ENCODE results near the gene RNASE11. TPM values are rescaled to one million over a fixed set of nuclear protein-coding genes. Genes with fewer than 3 reads are reported as not detected.

RNASE11 gene
- total and polyA plus RNA-seq, 2 of the 4 experiments (the other 2 are of a cell fraction): not detected

DNA sequence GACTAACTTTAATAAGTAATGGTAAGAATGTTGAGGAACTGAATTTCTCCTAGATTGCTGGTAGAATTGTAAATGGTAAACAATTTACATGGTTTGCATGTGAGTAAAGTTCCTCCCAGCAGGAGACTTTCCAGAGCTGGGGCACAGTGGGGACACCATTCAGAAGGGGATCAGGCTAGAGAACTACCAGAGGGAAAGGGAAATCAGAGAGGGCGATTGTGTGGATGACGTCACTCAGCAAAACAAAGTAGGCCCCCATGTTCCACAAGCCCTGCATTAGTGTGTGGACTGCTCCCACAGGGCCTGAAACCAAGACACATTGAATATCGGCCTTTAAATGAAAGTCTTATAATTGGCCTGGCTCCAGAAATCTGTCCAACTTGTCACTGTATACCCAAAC lies 9.5 kb downstream of the RNASE11 start:
- Histone ChIP-seq H3K56ac (ENCODE audit: extremely low read depth, insufficient read depth, low read length) (no peak overlapping the region), H4K20me1 (ENCODE audit: insufficient read depth, low read length) (no peaks in the 10 kb centered on the region), H3K9ac (ENCODE audit: low read depth, low read length) (no peak overlapping the region), H3K36me3 (ENCODE audit: control insufficient read depth, insufficient read depth, low read length) (no peaks in the 10 kb centered on the region), H2AK9ac (replicated peaks; ENCODE audit: low read depth, low read length, poor library complexity) (no peak overlapping the region), H4K8ac (ENCODE audit: low read depth in 2 of 2, low read length in 2 of 2) (no peak overlapping the region), H2BK15ac (ENCODE audit: low read depth, low read length) (no peak overlapping the region), H2BK20ac (ENCODE audit: low read depth, low read length) (no peak overlapping the region), H2BK120ac (ENCODE audit: low read depth, low read length) (no peak overlapping the region), H3K23ac (ENCODE audit: low read depth, low read length) (no peak overlapping the region), H3K27ac (ENCODE audit: insufficient read depth, low read length) (no peak overlapping the region), H4K91ac (ENCODE audit: insufficient read depth, low read depth, low read length) (no peak overlapping the region), H3K9me1 (ENCODE audit: insufficient read depth, low read length) (no peaks in the 10 kb centered on the region), H3K18ac (ENCODE audit: low read depth, low read length) (no peak overlapping the region), H3K4me1 (ENCODE audit: control insufficient read depth, insufficient read depth, low read length) (no peaks in the 10 kb centered on the region), H2AFZ (replicated peaks; ENCODE audit: low read length, poor library complexity) (no peak overlapping the region), H3K79me1 (ENCODE audit: low read depth in 1 of 2, low read length in 2 of 2) (no peaks in the 10 kb centered on the region), H3K4me3 (ENCODE audit: insufficient read depth, low read depth, low read length) (no peak overlapping the region), H2AK5ac (ENCODE audit: low read depth, low read length) (no peak overlapping the region), H3K4me2 (ENCODE audit: low read depth, low read length) (no peak overlapping the region), H4K5ac (ENCODE audit: low read depth, low read length) (no peak overlapping the region), H3K4ac (ENCODE audit: low read depth, low read length) (no peak overlapping the region), H3K14ac (replicated peaks; ENCODE audit: low read depth, low read length) (no peak overlapping the region), H3K9me3 (ENCODE audit: control insufficient read depth, insufficient read depth, low read length) (no peaks in the 10 kb centered on the region), H3K27me3 (ENCODE audit: control insufficient read depth, insufficient read depth, low read length) (no peaks in the 10 kb centered on the region), H2BK5ac (ENCODE audit: low read depth, low read length, poor library complexity, severe bottlenecking) (no peak overlapping the region)
- intact Hi-C loops (cut with micrococcal nuclease) (no loop called here), in situ Hi-C loops (cut with MboI; ENCODE audit: low sequenced_read_pairs) (no loop called here), dilution Hi-C loops (cut with HindIII; ENCODE audit: low sequenced_read_pairs, unreplicated experiment) (no loop called here)
- no peak for TF ChIP-seq MAFK (IDR thresholded peaks at IDR 0.05; ENCODE audit: low read depth, low read length)
- TF ChIP-seq, protein P1, sequence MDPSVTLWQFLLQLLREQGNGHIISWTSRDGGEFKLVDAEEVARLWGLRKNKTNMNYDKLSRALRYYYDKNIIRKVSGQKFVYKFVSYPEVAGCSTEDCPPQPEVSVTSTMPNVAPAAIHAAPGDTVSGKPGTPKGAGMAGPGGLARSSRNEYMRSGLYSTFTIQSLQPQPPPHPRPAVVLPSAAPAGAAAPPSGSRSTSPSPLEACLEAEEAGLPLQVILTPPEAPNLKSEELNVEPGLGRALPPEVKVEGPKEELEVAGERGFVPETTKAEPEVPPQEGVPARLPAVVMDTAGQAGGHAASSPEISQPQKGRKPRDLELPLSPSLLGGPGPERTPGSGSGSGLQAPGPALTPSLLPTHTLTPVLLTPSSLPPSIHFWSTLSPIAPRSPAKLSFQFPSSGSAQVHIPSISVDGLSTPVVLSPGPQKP (IDR thresholded peaks at IDR 0.05; ENCODE audit: borderline replicate concordance, low read depth, low read length): no peak
- no peak for TF ChIP-seq POLR2A (IDR thresholded peaks at IDR 0.05; ENCODE audit: low read depth, low read length)
- TF ChIP-seq SMC3 (IDR thresholded peaks at IDR 0.05; ENCODE audit: low read depth, low read length): no peak
- no peak for TF ChIP-seq BHLHE40 (IDR thresholded peaks at IDR 0.05; ENCODE audit: low read depth, low read length)
- TF ChIP-seq RAD21 (IDR thresholded peaks at IDR 0.05; ENCODE audit: low read length): no peak
- TF ChIP-seq, protein P2, sequence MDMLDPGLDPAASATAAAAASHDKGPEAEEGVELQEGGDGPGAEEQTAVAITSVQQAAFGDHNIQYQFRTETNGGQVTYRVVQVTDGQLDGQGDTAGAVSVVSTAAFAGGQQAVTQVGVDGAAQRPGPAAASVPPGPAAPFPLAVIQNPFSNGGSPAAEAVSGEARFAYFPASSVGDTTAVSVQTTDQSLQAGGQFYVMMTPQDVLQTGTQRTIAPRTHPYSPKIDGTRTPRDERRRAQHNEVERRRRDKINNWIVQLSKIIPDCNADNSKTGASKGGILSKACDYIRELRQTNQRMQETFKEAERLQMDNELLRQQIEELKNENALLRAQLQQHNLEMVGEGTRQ (IDR thresholded peaks at IDR 0.05; ENCODE audit: low read depth, low read length): no peak
- no peak for TF ChIP-seq CEBPB (IDR thresholded peaks at IDR 0.05; ENCODE audit: low read depth, low read length)
- TF ChIP-seq, protein P3, sequence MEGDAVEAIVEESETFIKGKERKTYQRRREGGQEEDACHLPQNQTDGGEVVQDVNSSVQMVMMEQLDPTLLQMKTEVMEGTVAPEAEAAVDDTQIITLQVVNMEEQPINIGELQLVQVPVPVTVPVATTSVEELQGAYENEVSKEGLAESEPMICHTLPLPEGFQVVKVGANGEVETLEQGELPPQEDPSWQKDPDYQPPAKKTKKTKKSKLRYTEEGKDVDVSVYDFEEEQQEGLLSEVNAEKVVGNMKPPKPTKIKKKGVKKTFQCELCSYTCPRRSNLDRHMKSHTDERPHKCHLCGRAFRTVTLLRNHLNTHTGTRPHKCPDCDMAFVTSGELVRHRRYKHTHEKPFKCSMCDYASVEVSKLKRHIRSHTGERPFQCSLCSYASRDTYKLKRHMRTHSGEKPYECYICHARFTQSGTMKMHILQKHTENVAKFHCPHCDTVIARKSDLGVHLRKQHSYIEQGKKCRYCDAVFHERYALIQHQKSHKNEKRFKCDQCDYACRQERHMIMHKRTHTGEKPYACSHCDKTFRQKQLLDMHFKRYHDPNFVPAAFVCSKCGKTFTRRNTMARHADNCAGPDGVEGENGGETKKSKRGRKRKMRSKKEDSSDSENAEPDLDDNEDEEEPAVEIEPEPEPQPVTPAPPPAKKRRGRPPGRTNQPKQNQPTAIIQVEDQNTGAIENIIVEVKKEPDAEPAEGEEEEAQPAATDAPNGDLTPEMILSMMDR (conservative IDR thresholded peaks at IDR 0.05; ENCODE audit: low read depth, low read length): no peak
- no peak for TF ChIP-seq RCOR1 (IDR thresholded peaks at IDR 0.05; ENCODE audit: insufficient replicate concordance, low read length)
- TF ChIP-seq NFE2L2 (IDR thresholded peaks at IDR 0.05; ENCODE audit: low read depth, low read length): no peak
- TF ChIP-seq RFX5 (IDR thresholded peaks at IDR 0.05; ENCODE audit: low read depth, low read length): no peak
- TF ChIP-seq MAZ (IDR thresholded peaks at IDR 0.05; ENCODE audit: borderline replicate concordance, low read depth, low read length): no peak
- TF ChIP-seq MXI1 (IDR thresholded peaks at IDR 0.05; ENCODE audit: borderline replicate concordance, low read depth, low read length): no peak
- no peak for TF ChIP-seq CHD1 (IDR thresholded peaks at IDR 0.05; ENCODE audit: low read depth, low read length)
- no peak for TF ChIP-seq FOS (IDR thresholded peaks at IDR 0.05; ENCODE audit: low read depth, low read length)
- DNase-seq: no peak
- ChIA-PET POLR2A (ENCODE audit: unreplicated experiment) (no interaction called here), CTCF (no interaction called here)
- no peak for ATAC-seq (ENCODE audit: low read depth)
- no CpG with 5 or more reads among the region's 3 CpGs for WGBS, 2 experiments (ENCODE audit: extremely low coverage in 2 of 2, insufficient read length in 1 of 2)
- BruUV-seq (replicated peaks): no TSS peak

Measured in IMR-90 (cell line).